ENCODE measurements around the gene TTC7B.

The TTC7B gene

DNA sequence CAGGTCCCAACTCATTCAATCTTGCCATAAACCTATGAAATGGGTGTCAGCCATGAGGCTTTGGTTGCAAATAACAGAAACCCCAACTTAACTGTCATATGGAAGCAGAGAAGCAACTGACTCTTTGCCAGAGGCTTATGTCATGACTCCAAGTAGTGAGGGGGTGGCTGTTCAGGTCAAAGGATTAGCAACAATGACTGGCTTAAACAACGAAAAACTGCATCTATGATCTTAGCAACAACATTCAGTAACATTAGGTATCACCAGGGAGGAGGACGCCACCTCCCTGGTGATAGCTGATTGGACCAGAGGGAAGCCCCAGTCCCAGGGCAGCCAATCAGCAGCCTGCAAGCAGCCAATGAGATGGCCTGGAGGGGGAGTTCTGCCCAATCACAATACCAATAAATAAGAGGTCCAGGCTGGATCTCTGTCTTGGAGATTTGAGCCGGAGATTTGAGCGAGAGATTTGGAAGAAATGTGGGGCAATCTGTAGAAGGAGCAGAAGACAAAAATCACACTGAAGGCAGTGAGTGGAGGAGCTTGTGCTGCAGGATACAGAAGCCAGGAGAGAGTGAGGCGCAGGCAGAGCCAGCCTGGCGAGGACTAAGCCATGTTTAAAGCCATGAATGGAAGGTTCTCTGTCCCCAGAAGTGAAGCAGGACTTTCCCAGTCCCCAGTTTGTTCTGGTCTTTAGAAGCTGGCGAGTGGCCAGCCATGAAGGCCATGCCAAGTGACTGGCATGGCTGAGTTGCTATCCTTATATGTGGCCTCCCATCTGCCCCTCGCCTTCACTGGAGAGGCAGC is 326.1 kb downstream of the TTC7B start:
- Mint-ChIP-seq H3K36me3 (ENCODE audit: insufficient read depth) (no peaks in the 10 kb centered on the region), H3K27me3 (peaks cover 39% of the 10 kb centered on the region), H3K4me3 (no peak overlapping the region), H3K27ac (ENCODE audit: low read depth) (no peak overlapping the region), H3K4me1 (no peaks in the 10 kb centered on the region), H3K9me3 (peaks cover 4% of the 10 kb centered on the region)
- DNase-seq (ENCODE audit: low spot score in 2 of 2) (no peak), ATAC-seq (replicated peaks; ENCODE audit: extremely low read depth, poor library complexity, severe bottlenecking) (no peak)

GRCh38 chr14:90489306-90489705 is 326.9 kb downstream of the TTC7B start:
- peaks cover 31% of the 10 kb centered on the region for H3K27me3 Mint-ChIP-seq
- H3K4me1 Mint-ChIP-seq, result peaks cover 4% of the 10 kb centered on the region
- peaks cover 4% of the 10 kb centered on the region for H3K9me3 Mint-ChIP-seq
- H3K4me3 Mint-ChIP-seq, result no peak overlapping the region
- ATAC-seq (replicated peaks; ENCODE audit: extremely low read depth, poor library complexity, severe bottlenecking), result no peak
- H3K27ac Mint-ChIP-seq (ENCODE audit: low read depth), result no peak overlapping the region
- no peak for DNase-seq (ENCODE audit: low spot score in 2 of 2)
- H3K36me3 Mint-ChIP-seq (ENCODE audit: insufficient read depth), result no peaks in the 10 kb centered on the region

GRCh38 chr14:90488256-90488655 is 328.0 kb downstream of the TTC7B start:
- peaks cover 31% of the 10 kb centered on the region for H3K27me3 Mint-ChIP-seq
- no peak overlapping the region for H3K4me3 Mint-ChIP-seq
- peaks cover 13% of the 10 kb centered on the region for H3K4me1 Mint-ChIP-seq
- DNase-seq (ENCODE audit: low spot score in 2 of 2), result no peak
- no peak overlapping the region for H3K27ac Mint-ChIP-seq (ENCODE audit: low read depth)
- peaks cover 4% of the 10 kb centered on the region for H3K9me3 Mint-ChIP-seq
- no peak for ATAC-seq (replicated peaks; ENCODE audit: extremely low read depth, poor library complexity, severe bottlenecking)
- H3K36me3 Mint-ChIP-seq (ENCODE audit: insufficient read depth), result peaks cover 2% of the 10 kb centered on the region

- no peak for DNase-seq (ENCODE audit: low spot score in 2 of 2)
- Mint-ChIP-seq H3K4me1 (peaks cover 14% of the 10 kb centered on the region), H3K4me3 (no peak overlapping the region), H3K36me3 (ENCODE audit: insufficient read depth) (peaks cover 2% of the 10 kb centered on the region), H3K27me3 (peaks cover 31% of the 10 kb centered on the region), H3K9me3 (peaks cover 4% of the 10 kb centered on the region), H3K27ac (ENCODE audit: low read depth) (no peak overlapping the region)
- no peak for ATAC-seq (replicated peaks; ENCODE audit: extremely low read depth, poor library complexity, severe bottlenecking)
Observed at GRCh38 chr14:90487462-90487861, 328.8 kb downstream of the TTC7B start.

DNA sequence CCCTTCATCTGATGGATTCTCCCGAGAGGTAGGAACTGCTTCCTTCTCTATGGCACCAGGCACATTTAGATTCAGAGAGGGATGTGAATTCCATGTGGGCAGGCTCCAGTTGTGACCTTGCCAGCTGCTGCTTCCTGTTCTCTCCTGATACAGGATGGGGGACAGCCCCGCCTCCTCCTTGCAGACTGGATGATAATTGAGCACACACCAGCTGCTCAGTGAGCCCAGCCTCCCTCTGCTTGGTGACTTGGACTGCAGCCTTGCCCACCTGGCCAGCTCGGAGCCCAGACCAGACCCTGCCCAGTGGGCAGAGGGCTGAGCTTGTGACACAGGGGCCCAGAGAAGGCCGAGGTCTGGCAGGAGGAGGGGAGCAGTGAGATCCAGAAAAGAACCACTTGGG is 329.2 kb downstream of the TTC7B start:
- Mint-ChIP-seq H3K27ac (ENCODE audit: low read depth) (no peak overlapping the region), H3K4me3 (no peak overlapping the region), H3K9me3 (peaks cover 4% of the 10 kb centered on the region), H3K27me3 (peaks cover 29% of the 10 kb centered on the region), H3K4me1 (peaks cover 14% of the 10 kb centered on the region), H3K36me3 (ENCODE audit: insufficient read depth) (peaks cover 2% of the 10 kb centered on the region)
- no peak for ATAC-seq (replicated peaks; ENCODE audit: extremely low read depth, poor library complexity, severe bottlenecking)
- no peak for DNase-seq (ENCODE audit: low spot score in 2 of 2)

- no peak overlapping the region for H3K4me3 Mint-ChIP-seq
- H3K27ac Mint-ChIP-seq (ENCODE audit: low read depth), result no peak overlapping the region
- no peak for ATAC-seq (replicated peaks; ENCODE audit: extremely low read depth, poor library complexity, severe bottlenecking)
- H3K27me3 Mint-ChIP-seq, result peaks cover 25% of the 10 kb centered on the region
- no peaks in the 10 kb centered on the region for H3K9me3 Mint-ChIP-seq
- peaks cover 14% of the 10 kb centered on the region for H3K4me1 Mint-ChIP-seq
- no peak for DNase-seq (ENCODE audit: low spot score in 2 of 2)
- peaks cover 2% of the 10 kb centered on the region for H3K36me3 Mint-ChIP-seq (ENCODE audit: insufficient read depth)
Observed at GRCh38 chr14:90484291-90484690, 331.9 kb downstream of the TTC7B start.

DNA sequence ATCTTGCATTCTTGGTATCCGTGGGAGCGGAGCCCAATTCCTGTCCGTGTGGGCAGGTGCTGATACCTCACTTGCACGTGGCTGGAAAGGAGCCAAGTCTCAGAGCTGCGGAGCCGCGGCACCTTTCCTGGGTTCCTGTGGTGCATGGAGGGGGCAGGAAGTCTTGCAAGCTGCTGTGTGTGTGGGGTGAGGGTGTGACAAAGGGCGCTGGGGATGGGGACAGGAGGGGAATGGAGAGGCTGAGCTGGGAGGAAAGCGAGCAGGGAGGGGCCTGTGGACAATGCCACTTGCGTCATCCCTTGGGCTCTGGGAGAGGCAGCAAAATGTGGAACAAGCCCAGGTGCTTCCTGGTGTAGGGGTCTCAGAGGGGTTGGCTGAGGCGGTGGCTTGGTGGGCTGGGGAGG is 332.7 kb downstream of the TTC7B start:
- ATAC-seq (replicated peaks; ENCODE audit: extremely low read depth, poor library complexity, severe bottlenecking) (peak; percentile 71), DNase-seq (ENCODE audit: low spot score in 2 of 2) (peak in 1 of 2 donors; percentile 27)
- Mint-ChIP-seq H3K4me1 (peaks cover 14% of the 10 kb centered on the region), H3K27me3 (peaks cover 25% of the 10 kb centered on the region), H3K27ac (ENCODE audit: low read depth) (no peak overlapping the region), H3K9me3 (no peaks in the 10 kb centered on the region), H3K4me3 (peak overlapping the region; percentile 60), H3K36me3 (ENCODE audit: insufficient read depth) (peaks cover 2% of the 10 kb centered on the region)

DNA sequence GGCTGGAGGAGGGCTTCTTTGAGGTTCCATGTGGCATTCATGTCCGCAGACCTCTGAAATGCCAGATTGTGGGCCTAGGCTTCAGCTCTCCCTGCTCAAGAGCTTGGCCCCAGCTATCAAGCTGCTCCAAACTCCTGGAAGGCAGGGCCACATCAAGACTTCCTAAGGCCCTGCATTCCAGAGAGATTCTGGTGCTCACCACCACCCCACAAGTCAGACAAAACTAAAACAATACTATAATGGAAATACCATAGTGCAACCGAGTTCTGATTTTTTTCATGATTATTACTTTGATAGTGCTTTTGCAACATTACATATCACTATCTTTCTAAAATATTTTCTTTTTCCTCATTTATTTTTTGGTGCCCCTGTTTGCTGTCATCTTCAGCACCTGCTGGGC is 333.1 kb downstream of the TTC7B start:
- peak overlapping the region; percentile 60 for H3K4me3 Mint-ChIP-seq

DNA sequence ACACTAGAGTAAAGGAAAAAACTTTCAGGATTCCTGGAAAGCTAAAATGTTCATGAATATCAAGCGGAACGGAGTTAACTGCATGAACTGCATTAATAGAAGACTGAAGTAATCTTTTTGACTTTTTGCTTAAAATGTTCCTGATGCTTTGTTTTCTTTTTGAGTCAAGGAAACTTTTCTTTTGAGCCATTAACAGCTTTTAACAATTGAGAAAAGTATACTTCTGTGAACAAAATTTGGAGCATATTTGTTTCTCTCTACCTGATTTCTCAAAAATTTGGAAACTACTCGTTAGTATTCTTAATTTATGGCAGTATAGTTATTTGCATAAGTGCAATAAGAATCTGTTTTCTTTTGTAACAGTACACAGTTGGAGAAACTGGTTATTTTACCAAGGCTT is 340.9 kb downstream of the TTC7B start:
- no peaks in the 10 kb centered on the region for H3K4me1 Mint-ChIP-seq
- H3K27ac Mint-ChIP-seq (ENCODE audit: low read depth), result no peak overlapping the region
- DNase-seq (ENCODE audit: low spot score in 2 of 2) (no peak), ATAC-seq (replicated peaks; ENCODE audit: extremely low read depth, poor library complexity, severe bottlenecking) (no peak)
- H3K4me3 Mint-ChIP-seq, result no peak overlapping the region
- no peaks in the 10 kb centered on the region for H3K36me3 Mint-ChIP-seq (ENCODE audit: insufficient read depth)
- peaks cover 11% of the 10 kb centered on the region for H3K9me3 Mint-ChIP-seq
- peaks cover 65% of the 10 kb centered on the region for H3K27me3 Mint-ChIP-seq

More for the DNA sequence above, 333.1 kb downstream of the TTC7B start:
- Mint-ChIP-seq H3K27ac (ENCODE audit: low read depth) (no peak overlapping the region), H3K27me3 (peaks cover 25% of the 10 kb centered on the region), H3K36me3 (ENCODE audit: insufficient read depth) (peaks cover 2% of the 10 kb centered on the region), H3K4me1 (peaks cover 14% of the 10 kb centered on the region), H3K9me3 (no peaks in the 10 kb centered on the region)
- ATAC-seq (replicated peaks; ENCODE audit: extremely low read depth, poor library complexity, severe bottlenecking) (no peak), DNase-seq (ENCODE audit: low spot score in 2 of 2) (no peak)
